K562 (cell line): ENCODE measurements around the gene TMCO4. TPM values are rescaled to one million over a fixed set of nuclear protein-coding genes. Genes with fewer than 3 reads are reported as not detected.

Source experiments
- ATAC-seq: fragments of 200-7000 bp; cut with Tn5 transposase; 3 replicates; pipeline ENCODE4 v1.9.1; 2020; ENCODE audit warnings: moderate library complexity
- BruUV-seq: library from RNA; stranded (reverse); fragments of 400-500 nt; replicated peaks from 2 replicates; lab custom pipeline; 2021; lab: Mats Ljungman, UMichigan
- CTCF ChIA-PET: fragments of 300-600 bp; formaldehyde crosslinking; extraction: SDS; loops from one replicate; lab custom pipeline; 2021; ENCODE audit warnings: low intra/inter-chr PET ratio; lab: Yijun Ruan, JAX
- POLR2A ChIA-PET: fragments of 300-600, 350-650 bp; sonication (Branson Sonifier 250); formaldehyde crosslinking; extraction: SDS; loops from one replicate; lab custom pipeline; 2021; ENCODE audit warnings: antibody characterized with exemption, inconsistent platforms; lab: Yijun Ruan, JAX
- DNase-seq, 4 experiments: peaks; one replicate each; pipeline versions ENCODE4 v3.0.0 to v3.0.0-alpha.2; 2011 to 2018; ENCODE audit warnings: low spot score in 3 of 4, mixed read lengths in 3 of 4; ENCODE audit errors: extremely low read depth in 1 of 4
- FAIRE-seq: peaks from 2 replicates; lab custom pipeline; 2011; peaks lifted over from hg19 to GRCh38; lab: Jason Lieb, UNC
- H2AFZ ChIP-seq: 2 replicates; pipeline ENCODE4 v1.6.0; 2011; ENCODE audit warnings: low read depth, low read length, control low read depth, inconsistent platforms
- H3K27ac ChIP-seq: fragments of 200-600 bp; 3 replicates; pipeline ENCODE4 v1.8.0; 2011; ENCODE audit warnings: low read depth, mild to moderate bottlenecking, control low read depth, inconsistent platforms, low read length, moderate library complexity, mixed read lengths; ENCODE audit errors: extremely low read depth
- H3K27me3 ChIP-seq, 2 experiments: fragments of 300-600 bp in 1 of 2; 2 replicates in 1 of 2; 3 replicates in 1 of 2; pipeline versions ENCODE4 v1.6.0 to v1.8.0; 2011; ENCODE audit warnings: inconsistent platforms in 2 of 2, low read length in 2 of 2, mild to moderate bottlenecking in 1 of 2, mixed read lengths in 1 of 2, moderate library complexity in 1 of 2; ENCODE audit not compliant: control insufficient read depth in 2 of 2, insufficient read depth in 2 of 2
- H3K36me3 ChIP-seq: fragments of 300-600 bp; 3 replicates; pipeline ENCODE4 v1.8.0; 2011; ENCODE audit warnings: mild to moderate bottlenecking, low read length, inconsistent platforms; ENCODE audit not compliant: control insufficient read depth, insufficient read depth
- H3K4me1 ChIP-seq, 2 experiments: fragments of 200-600 bp in 1 of 2; replicated peaks in 1 of 2; 2 replicates in 1 of 2; 3 replicates in 1 of 2; pipeline versions ENCODE4 v1.5.1 to v1.8.0; 2011; ENCODE audit warnings: inconsistent platforms in 2 of 2, low read length in 2 of 2, mild to moderate bottlenecking in 1 of 2, mixed read lengths in 1 of 2, moderate library complexity in 1 of 2; ENCODE audit not compliant: control insufficient read depth in 2 of 2, insufficient read depth in 2 of 2
- H3K4me2 ChIP-seq: 2 replicates; pipeline ENCODE4 v1.6.1; 2011; ENCODE audit warnings: low read length, control low read depth, inconsistent platforms, mixed read lengths; ENCODE audit not compliant: insufficient read depth
- H3K4me3 ChIP-seq: fragments of 200-600 bp; sonication (generic), shearing (Covaris generic); 2 replicates; pipeline ENCODE4 v1.5.1; 2016; ENCODE audit warnings: control low read depth, inconsistent platforms
- H3K79me2 ChIP-seq: fragments of 200-600 bp; 3 replicates; pipeline ENCODE4 v1.8.0; 2011; ENCODE audit warnings: low read length, inconsistent platforms; ENCODE audit not compliant: control insufficient read depth, insufficient read depth
- H3K9ac ChIP-seq, 2 experiments: 2 replicates each; pipeline versions ENCODE4 v1.6.0 to v1.6.1; 2011; ENCODE audit warnings: low read depth in 2 of 2, low read length in 2 of 2, control low read depth in 1 of 2, inconsistent platforms in 1 of 2, mild to moderate bottlenecking in 1 of 2, mixed read lengths in 1 of 2; ENCODE audit not compliant: insufficient read depth in 1 of 2
- H3K9me1 ChIP-seq: one replicate; pipeline ENCODE4 v1.6.0; 2011; ENCODE audit warnings: inconsistent platforms, mild to moderate bottlenecking, low read length, moderate library complexity; ENCODE audit not compliant: control insufficient read depth, insufficient read depth
- H3K9me3 ChIP-seq: replicated peaks from 2 replicates; pipeline ENCODE4 v1.5.1; 2011; ENCODE audit warnings: low read depth, low read length, inconsistent platforms; ENCODE audit not compliant: control insufficient read depth, insufficient read depth
- H4K20me1 ChIP-seq: replicated peaks from 2 replicates; pipeline ENCODE4 v1.6.1; 2011; ENCODE audit warnings: low read length, inconsistent platforms, mixed read lengths; ENCODE audit not compliant: control insufficient read depth, insufficient read depth
- HCFC1 ChIP-seq: IDR thresholded peaks from 2 replicates; pipeline ENCODE4 v1.6.1; 2012; ENCODE audit warnings: low read depth, low read length, improper control_type of control experiment
- HDGF ChIP-seq: fragments of 450-650 bp; IDR thresholded peaks from 2 replicates; pipeline ENCODE4 v1.6.1; 2016
- HLTF ChIP-seq: fragments of 450-650 bp; IDR thresholded peaks from 2 replicates; pipeline ENCODE4 v1.6.1; 2016
- ILF3 ChIP-seq: fragments of 450-650 bp; IDR thresholded peaks from 2 replicates; pipeline ENCODE4 v1.6.1; 2018; ENCODE audit warnings: antibody characterized with exemption, mild to moderate bottlenecking, moderate library complexity, borderline replicate concordance
- NCOA6 ChIP-seq: fragments of 450-650 bp; IDR thresholded peaks from 2 replicates; pipeline ENCODE4 v1.6.1; 2017; ENCODE audit warnings: mild to moderate bottlenecking
- NCOR1 ChIP-seq: fragments of 450-650 bp; IDR thresholded peaks from 2 replicates; pipeline ENCODE4 v1.6.1; 2016; ENCODE audit warnings: mild to moderate bottlenecking, moderate library complexity
- NFE2 ChIP-seq: IDR thresholded peaks from 2 replicates; pipeline ENCODE4 v1.6.1; 2014; ENCODE audit warnings: antibody characterized with exemption, low read depth
- RB1 ChIP-seq: fragments of 450-650 bp; IDR thresholded peaks from 2 replicates; pipeline ENCODE4 v1.6.1; 2017; ENCODE audit warnings: low read depth, mild to moderate bottlenecking
- ZNF174 ChIP-seq: fragments of 250-450 bp; sonication (Bioruptor Pico); IDR thresholded peaks from 2 replicates; pipeline ENCODE4 v1.4.0; 2020; ENCODE audit warnings: mild to moderate bottlenecking
- ZNF23 ChIP-seq: fragments of 250-450 bp; sonication (Bioruptor Pico); IDR thresholded peaks from 2 replicates; pipeline ENCODE4 v1.4.0; 2020; ENCODE audit warnings: mild to moderate bottlenecking
- ZNF280A ChIP-seq: fragments of 450-650 bp; IDR thresholded peaks from 2 replicates; pipeline ENCODE4 v1.6.1; 2018; ENCODE audit warnings: mild to moderate bottlenecking, low read depth; ENCODE audit not compliant: partially characterized antibody
- WGBS: fragments of 100-300 bp; shearing (Covaris generic); methylation state at CpG from one replicate; pipeline ENCODE4 v1.1.6; 2016; ENCODE audit warnings: low coverage, mixed read lengths; ENCODE audit not compliant: insufficient coverage; ENCODE audit errors: missing lambda C conversion rate; 5-methylcytosine and 5-hydroxymethylcytosine counted together
- in situ Hi-C: fragments of 300-500 bp; cut with MboI; formaldehyde crosslinking; loops from 4 replicates; pipeline ENCODE4 v1.15.0; 2018; ENCODE audit warnings: inconsistent platforms, mixed read lengths
- intact Hi-C: fragments of 100-400 bp; cut with micrococcal nuclease; formaldehyde crosslinking; loops from 2 replicates; pipeline ENCODE4 v1.14.2; 2022
- polyA plus RNA-seq, 8 experiments: library from polyadenylated mRNA; depleted of rRNA in 4 of 8; stranded (reverse) in 5 of 8; unstranded in 3 of 8; fragments of >200 nt; fragmentation: Nextera tagmentation in 2 of 8; fragmentation: Illumina TruSeq in 1 of 8; extraction: Ambion mirVana in 2 of 8; extraction: Trizol in 1 of 8; gene quantifications; 2 replicates each; pipeline versions ENCODE4 v1.2.1 to v1.2.3, GENCODE V29; 2011 to 2014; ENCODE audit warnings: inconsistent platforms in 1 of 8, missing spikeins in 1 of 8
- total RNA-seq, 7 experiments: library from RNA; depleted of rRNA in 6 of 7; stranded (reverse); fragments of >200 nt in 6 of 7; fragmentation: Illumina TruSeq in 2 of 7; extraction: Trizol in 2 of 7; gene quantifications; 2 replicates each; pipeline versions ENCODE4 v1.2.1 to v1.2.3, GENCODE V29; 2011 to 2021; ENCODE audit warnings: low replicate concordance in 1 of 7
- TF ChIP-seq, protein P1 (sequence below): fragments of 250-450 bp; sonication (Bioruptor Pico); IDR thresholded peaks from 2 replicates; pipeline ENCODE4 v1.5.0; 2020; ENCODE audit warnings: mild to moderate bottlenecking, borderline replicate concordance
- TF ChIP-seq, protein P2 (sequence below): fragments of 450-650 bp; IDR thresholded peaks from 2 replicates; pipeline ENCODE4 v1.6.1; 2017; ENCODE audit warnings: antibody characterized with exemption
- TF ChIP-seq, protein P3 (sequence below): fragments of 250-450 bp; sonication (Bioruptor Pico); IDR thresholded peaks from 2 replicates; pipeline ENCODE4 v1.4.0; 2020

TMCO4 gene
- total and polyA plus RNA-seq, 9 of the 15 experiments (the other 6 are each of a cell fraction or from before 2014, with no cell fraction given), result 0.06 to 2.1 (median 1.2) TPM

DNA sequence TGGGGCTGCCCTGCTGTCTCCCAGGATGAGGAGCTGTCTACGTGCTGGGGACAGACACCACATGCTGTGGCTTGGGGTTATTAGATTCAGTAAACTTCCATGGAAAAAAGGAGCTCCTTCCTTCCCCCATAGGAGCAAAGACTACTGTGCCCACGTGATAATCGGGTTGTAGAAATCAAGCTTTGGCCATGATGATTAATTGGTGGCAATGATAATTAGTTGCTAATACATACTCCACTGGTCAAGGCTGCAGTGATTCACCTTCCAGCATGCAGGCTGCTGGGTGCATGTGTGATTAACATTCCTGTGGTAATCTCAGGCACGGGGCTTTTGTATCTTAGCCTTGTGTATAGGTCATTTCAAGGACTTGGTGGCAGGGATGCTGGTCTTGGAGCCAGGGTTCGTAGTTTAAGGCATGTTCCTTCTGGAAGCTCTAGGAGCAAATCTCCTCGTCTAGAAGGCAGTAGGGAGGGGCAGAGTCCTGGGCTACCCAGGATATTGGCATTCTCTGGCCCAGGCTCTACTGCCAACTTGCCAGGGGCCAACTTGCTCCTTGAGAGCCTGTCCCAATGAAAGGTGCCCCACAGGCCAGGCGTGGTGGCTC lies 41.4 kb downstream of the TMCO4 start:
- no peaks in the 10 kb centered on the region for H3K9me1 ChIP-seq
- in situ Hi-C loops, result no loop called here
- WGBS, result 2% methylated on average over 7 of the region's 7 CpGs
- POLR2A ChIA-PET, result interaction anchor here (0.7 to 1.4 kb wide), 3 partner anchors 14 to 1917 kb away, joined by 3 to 5 read pairs (median 3); no protein-coding TSS in a partner anchor
- no peaks in the 10 kb centered on the region for H3K79me2 ChIP-seq
- H3K4me1 ChIP-seq, result no peaks in the 10 kb centered on the region
- no peak for TF ChIP-seq HCFC1
- TF ChIP-seq HLTF, result no peak
- no peak for TF ChIP-seq NCOA6
- TF ChIP-seq, protein P1, sequence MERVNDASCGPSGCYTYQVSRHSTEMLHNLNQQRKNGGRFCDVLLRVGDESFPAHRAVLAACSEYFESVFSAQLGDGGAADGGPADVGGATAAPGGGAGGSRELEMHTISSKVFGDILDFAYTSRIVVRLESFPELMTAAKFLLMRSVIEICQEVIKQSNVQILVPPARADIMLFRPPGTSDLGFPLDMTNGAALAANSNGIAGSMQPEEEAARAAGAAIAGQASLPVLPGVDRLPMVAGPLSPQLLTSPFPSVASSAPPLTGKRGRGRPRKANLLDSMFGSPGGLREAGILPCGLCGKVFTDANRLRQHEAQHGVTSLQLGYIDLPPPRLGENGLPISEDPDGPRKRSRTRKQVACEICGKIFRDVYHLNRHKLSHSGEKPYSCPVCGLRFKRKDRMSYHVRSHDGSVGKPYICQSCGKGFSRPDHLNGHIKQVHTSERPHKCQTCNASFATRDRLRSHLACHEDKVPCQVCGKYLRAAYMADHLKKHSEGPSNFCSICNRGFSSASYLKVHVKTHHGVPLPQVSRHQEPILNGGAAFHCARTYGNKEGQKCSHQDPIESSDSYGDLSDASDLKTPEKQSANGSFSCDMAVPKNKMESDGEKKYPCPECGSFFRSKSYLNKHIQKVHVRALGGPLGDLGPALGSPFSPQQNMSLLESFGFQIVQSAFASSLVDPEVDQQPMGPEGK, result no peak
- TF ChIP-seq, protein P2, sequence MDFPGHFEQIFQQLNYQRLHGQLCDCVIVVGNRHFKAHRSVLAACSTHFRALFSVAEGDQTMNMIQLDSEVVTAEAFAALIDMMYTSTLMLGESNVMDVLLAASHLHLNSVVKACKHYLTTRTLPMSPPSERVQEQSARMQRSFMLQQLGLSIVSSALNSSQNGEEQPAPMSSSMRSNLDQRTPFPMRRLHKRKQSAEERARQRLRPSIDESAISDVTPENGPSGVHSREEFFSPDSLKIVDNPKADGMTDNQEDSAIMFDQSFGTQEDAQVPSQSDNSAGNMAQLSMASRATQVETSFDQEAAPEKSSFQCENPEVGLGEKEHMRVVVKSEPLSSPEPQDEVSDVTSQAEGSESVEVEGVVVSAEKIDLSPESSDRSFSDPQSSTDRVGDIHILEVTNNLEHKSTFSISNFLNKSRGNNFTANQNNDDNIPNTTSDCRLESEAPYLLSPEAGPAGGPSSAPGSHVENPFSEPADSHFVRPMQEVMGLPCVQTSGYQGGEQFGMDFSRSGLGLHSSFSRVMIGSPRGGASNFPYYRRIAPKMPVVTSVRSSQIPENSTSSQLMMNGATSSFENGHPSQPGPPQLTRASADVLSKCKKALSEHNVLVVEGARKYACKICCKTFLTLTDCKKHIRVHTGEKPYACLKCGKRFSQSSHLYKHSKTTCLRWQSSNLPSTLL, result no peak
- no peak for TF ChIP-seq RB1
- TF ChIP-seq NFE2, result no peak
- no peak for TF ChIP-seq NCOR1
- no peak for TF ChIP-seq HDGF
- TF ChIP-seq, protein P3, sequence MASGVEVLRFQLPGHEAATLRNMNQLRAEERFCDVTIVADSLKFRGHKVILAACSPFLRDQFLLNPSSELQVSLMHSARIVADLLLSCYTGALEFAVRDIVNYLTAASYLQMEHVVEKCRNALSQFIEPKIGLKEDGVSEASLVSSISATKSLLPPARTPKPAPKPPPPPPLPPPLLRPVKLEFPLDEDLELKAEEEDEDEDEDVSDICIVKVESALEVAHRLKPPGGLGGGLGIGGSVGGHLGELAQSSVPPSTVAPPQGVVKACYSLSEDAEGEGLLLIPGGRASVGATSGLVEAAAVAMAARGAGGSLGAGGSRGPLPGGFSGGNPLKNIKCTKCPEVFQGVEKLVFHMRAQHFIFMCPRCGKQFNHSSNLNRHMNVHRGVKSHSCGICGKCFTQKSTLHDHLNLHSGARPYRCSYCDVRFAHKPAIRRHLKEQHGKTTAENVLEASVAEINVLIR, result no peak
- TF ChIP-seq ZNF280A, result no peak
- TF ChIP-seq ILF3, result no peak
- no peak for TF ChIP-seq ZNF23 (CRISPR knock-in tag)
- TF ChIP-seq ZNF174 (CRISPR knock-in tag), result no peak
- no peak overlapping the region for H3K9ac ChIP-seq
- H3K9me3 ChIP-seq, result no peaks in the 10 kb centered on the region
- peaks cover 25 to 79% of the 10 kb centered on the region in 2 experiments for H3K27me3 ChIP-seq
- FAIRE-seq (no peak), ATAC-seq (no peak), DNase-seq (no peak)
- no peak overlapping the region for H3K27ac ChIP-seq
- intact Hi-C loops, result no loop called here
- CTCF ChIA-PET, result no interaction called here
- no peaks in the 10 kb centered on the region for H3K36me3 ChIP-seq
- no peak overlapping the region for H3K4me2 ChIP-seq
- H2AFZ ChIP-seq, result no peak overlapping the region
- peaks cover 25% of the 10 kb centered on the region for H4K20me1 ChIP-seq
- BruUV-seq, result no TSS peak
- H3K4me3 ChIP-seq, result no peak overlapping the region
